ENCODE data around the gene COPS2. TPM values are rescaled to one million over a fixed set of nuclear protein-coding genes. Genes with fewer than 3 reads are reported as not detected.
"Not testable (repeated sequence)": the region's sequence is repeated elsewhere in the genome, so short reads cannot be mapped to it uniquely, and the experiment has no call there.

COPS2 gene
- total RNA-seq, 6 experiments from 2014 or later = 23.1 to 38.9 (median 29.5) TPM

DNA sequence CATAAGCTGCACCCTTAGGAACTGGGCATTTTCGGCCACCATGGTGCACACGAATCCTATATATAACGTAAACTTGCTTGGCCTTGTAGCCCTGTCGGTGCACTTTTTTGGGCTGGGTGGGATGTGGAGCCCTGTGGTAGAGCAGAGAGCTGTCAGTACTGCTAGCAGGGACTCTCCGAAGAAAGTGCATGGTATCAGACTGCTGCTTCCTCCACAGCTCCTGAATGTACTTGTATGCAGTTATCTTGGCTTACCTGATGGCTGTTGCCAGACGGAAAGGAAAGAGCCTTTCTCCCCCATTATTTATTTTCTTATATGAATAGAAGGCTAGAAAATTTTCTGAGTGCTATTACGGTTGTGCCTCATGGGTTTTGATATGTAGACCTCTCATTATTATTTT lies 23.1 kb upstream of the COPS2 start:
- WGBS (ENCODE audit: insufficient coverage, low coverage, low lambda C conversion rate, missing lambda C conversion rate) = 81% methylated on average over 7 of the region's 7 CpGs
- H3K4me3 ChIP-seq = no peak overlapping the region
- H3K27me3 ChIP-seq = no peaks in the 10 kb centered on the region
- H3K4me1 ChIP-seq = peaks cover 0 to 14% (median 4%) of the 10 kb centered on the region in 4 donors
- TF ChIP-seq, protein P1, sequence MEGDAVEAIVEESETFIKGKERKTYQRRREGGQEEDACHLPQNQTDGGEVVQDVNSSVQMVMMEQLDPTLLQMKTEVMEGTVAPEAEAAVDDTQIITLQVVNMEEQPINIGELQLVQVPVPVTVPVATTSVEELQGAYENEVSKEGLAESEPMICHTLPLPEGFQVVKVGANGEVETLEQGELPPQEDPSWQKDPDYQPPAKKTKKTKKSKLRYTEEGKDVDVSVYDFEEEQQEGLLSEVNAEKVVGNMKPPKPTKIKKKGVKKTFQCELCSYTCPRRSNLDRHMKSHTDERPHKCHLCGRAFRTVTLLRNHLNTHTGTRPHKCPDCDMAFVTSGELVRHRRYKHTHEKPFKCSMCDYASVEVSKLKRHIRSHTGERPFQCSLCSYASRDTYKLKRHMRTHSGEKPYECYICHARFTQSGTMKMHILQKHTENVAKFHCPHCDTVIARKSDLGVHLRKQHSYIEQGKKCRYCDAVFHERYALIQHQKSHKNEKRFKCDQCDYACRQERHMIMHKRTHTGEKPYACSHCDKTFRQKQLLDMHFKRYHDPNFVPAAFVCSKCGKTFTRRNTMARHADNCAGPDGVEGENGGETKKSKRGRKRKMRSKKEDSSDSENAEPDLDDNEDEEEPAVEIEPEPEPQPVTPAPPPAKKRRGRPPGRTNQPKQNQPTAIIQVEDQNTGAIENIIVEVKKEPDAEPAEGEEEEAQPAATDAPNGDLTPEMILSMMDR (IDR thresholded peaks at IDR 0.05) = no peak
- TF ChIP-seq POLR2A (IDR thresholded peaks at IDR 0.05) = no peak
- H3K27ac ChIP-seq = no peak overlapping the region
- ATAC-seq (no peak), DNase-seq (no peak)
- H3K9me3 ChIP-seq = no peaks in the 10 kb centered on the region
- intact Hi-C loops (cut with DNase I) = no loop called here
- no peaks in the 10 kb centered on the region for H3K36me3 ChIP-seq

DNA sequence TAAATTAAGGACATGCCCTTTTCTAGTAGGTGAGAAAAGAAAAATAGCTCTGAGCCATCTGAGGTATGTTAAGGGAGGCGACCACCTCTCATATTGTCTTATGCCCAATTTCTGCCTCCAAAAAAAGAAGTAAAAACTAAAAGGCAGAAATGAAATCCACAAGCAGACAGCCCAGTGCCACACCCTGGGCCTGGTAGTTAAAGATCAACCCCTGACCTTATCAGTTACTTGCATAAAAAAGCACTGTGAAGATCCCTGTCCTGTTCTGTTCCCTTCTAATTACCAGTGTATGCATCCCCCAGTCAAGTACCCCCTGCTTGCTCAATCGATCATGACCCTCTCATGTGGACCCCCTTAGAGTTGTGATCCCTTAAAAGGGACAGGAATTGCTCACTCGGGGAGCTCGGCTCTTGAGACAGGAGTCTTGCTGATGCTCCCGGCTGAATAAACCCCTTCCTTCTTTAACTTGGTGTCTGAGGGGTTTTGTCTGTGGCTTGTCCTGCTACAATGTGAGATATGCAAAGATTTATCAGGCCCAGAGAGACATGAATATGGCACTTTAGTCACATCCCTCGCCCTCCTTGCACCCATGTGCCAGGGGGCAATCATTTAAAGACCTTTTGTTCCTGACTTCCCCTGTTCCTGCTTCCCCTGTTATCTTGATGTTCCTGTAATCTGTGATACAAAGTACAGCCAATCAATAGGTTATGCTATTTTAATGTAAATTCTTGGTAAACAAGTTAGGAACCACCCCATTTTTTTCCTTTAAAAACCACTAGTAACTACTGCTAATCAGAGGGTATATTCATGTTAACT lies 20.4 kb upstream of the COPS2 start:
- H3K36me3 ChIP-seq; H3K9me3 ChIP-seq; intact Hi-C loops (cut with DNase I); H3K27ac ChIP-seq; H3K27me3 ChIP-seq; DNase-seq; H3K4me3 ChIP-seq: not testable (repeated sequence)
- 85% methylated on average over 5 of the region's 6 CpGs for WGBS (ENCODE audit: insufficient coverage, low coverage, low lambda C conversion rate, missing lambda C conversion rate)
- peaks cover 0 to 20% (median 6%) of the 10 kb centered on the region in 4 donors for H3K4me1 ChIP-seq
- peak; percentile 30 to 63 (median 50) for ATAC-seq

DNA sequence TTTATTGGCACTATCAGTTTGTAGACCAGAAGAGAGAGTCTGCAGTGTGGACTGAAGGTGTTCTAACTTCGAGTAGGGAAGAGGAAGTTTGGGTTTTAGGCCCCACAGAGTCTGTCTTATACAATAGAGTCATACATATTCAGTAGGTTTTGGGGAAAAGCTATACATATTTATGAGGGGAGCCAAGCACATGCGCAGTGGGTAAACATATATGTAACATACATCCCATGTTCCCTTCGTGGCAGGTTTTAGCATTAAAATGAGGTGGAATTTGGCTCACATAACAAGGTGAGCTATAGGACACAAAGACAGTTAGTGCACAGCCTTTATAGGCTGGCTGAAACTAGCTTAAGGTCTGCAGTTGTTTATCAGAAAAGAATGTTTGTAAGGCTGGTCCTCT lies 19.5 kb upstream of the COPS2 start:
- ATAC-seq (no peak), DNase-seq (no peak)
- H3K4me1 ChIP-seq = peaks cover 0 to 20% (median 7%) of the 10 kb centered on the region in 4 donors
- intact Hi-C loops (cut with DNase I) = no loop called here
- TF ChIP-seq, protein P1 (IDR thresholded peaks at IDR 0.05) = no peak
- no peak for TF ChIP-seq POLR2A (IDR thresholded peaks at IDR 0.05)
- H3K27me3 ChIP-seq = no peaks in the 10 kb centered on the region
- H3K4me3 ChIP-seq = no peak overlapping the region
- no peaks in the 10 kb centered on the region for H3K36me3 ChIP-seq
- 83% methylated on average over 2 of the region's 3 CpGs for WGBS (ENCODE audit: insufficient coverage, low coverage, low lambda C conversion rate, missing lambda C conversion rate)
- H3K27ac ChIP-seq = no peak overlapping the region
- no peaks in the 10 kb centered on the region for H3K9me3 ChIP-seq

DNA sequence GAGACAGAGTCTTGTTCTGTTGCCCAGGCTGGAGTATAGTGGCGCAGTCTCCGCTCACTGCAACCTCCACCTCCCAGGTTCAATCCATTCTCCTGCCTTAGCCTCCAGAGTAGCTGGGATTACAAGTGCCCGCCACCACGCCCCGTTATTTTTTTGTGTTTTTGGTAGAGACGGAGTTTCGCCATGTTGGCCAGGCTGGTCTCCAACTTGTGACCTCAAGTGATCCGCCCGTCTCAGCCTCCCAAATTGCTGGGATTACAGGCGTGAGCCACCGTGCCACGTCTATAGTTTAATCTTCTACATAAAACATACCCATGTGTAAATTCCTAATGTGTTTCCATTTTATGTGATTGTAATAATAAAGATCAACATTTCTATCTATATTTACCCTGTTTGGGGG lies 16.4 kb upstream of the COPS2 start:
- Histone ChIP-seq H3K9me3 (no peaks in the 10 kb centered on the region), H3K27me3 (no peaks in the 10 kb centered on the region), H3K4me3 (no peak overlapping the region), H3K27ac (no peak overlapping the region), H3K4me1 (peaks cover 0 to 20% (median 7%) of the 10 kb centered on the region in 4 donors), H3K36me3 (no peaks in the 10 kb centered on the region)
- intact Hi-C loops (cut with DNase I) = no loop called here
- WGBS (ENCODE audit: insufficient coverage, low coverage, low lambda C conversion rate, missing lambda C conversion rate) = 96% methylated on average over 10 of the region's 12 CpGs
- no peak for DNase-seq
- ATAC-seq = no peak
- TF ChIP-seq POLR2A (IDR thresholded peaks at IDR 0.05) = no peak
- TF ChIP-seq, protein P1 (IDR thresholded peaks at IDR 0.05) = no peak

DNA sequence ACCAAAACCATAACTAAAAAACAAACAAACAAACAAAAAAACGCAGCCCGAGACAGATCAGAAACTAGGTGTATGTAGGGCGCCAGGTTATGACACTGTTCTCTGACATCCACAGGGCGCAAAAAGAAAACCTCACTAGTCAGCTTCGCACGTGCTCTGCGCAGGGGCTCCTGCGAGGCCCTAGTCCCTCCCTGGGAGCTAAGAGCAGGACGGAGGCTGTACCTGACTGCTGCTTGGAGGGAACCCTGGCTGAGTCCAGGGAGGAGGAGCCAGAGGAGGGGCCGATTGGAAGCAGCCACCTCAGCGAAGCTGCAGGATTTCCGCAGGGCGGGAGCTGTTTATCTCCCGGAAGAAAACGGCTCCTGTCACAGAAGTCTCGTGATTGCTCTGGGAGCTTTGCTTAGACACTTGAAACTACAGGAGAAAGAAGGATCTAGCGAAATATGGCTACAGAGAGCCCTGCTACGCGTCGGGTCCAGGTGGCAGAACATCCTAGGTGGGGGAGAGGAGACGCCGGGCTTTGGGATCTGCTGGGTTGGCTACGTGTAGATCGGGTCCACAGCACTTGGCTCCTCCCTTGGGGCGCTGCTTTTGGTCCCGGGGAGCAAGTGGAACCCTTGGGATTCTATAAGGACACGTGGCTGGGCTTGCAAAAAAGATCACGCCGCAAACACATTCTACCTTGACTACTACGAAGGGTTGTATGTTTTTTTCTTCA lies 14.6 kb upstream of the COPS2 start, which contains the start of gene GALK2:
GALK2 (plus strand) TSS at position 368 of the 718 bp plus-strand sequence; CDS start at position 444, 76 bp downstream.
- intact Hi-C loops (cut with DNase I) = no loop called here
- H3K9me3 ChIP-seq = no peaks in the 10 kb centered on the region
- TF ChIP-seq POLR2A (IDR thresholded peaks at IDR 0.05) = peak; percentile 63
- TF ChIP-seq, protein P1 (IDR thresholded peaks at IDR 0.05) = no peak
- peak within 1 kb of the TSS; percentile 66 to 86 (median 80) for H3K27ac ChIP-seq
- H3K27me3 ChIP-seq = no peaks in the 10 kb centered on the region
- DNase-seq (peak; percentile 90 to 93 (median 92)), ATAC-seq (peak; percentile 99 to 100 (median 100))
- H3K36me3 ChIP-seq = no peaks in the 10 kb centered on the region
- 6% methylated on average over 23 of the region's 30 CpGs for whole genome bisulfite sequencing (ENCODE audit: insufficient coverage, low coverage, low lambda C conversion rate, missing lambda C conversion rate)
- peak within 1 kb of the TSS; percentile 51 to 63 (median 60) for H3K4me3 ChIP-seq
- peaks cover 0 to 12% (median 4%) of the 10 kb centered on the region in 4 donors for H3K4me1 ChIP-seq

All from right lobe of liver (tissue), 6 donors.